ENCODE data around the gene PDRG1. TPM values are rescaled to one million over a fixed set of nuclear protein-coding genes. Genes with fewer than 3 reads are reported as not detected.

PDRG1 gene
- polyA plus RNA-seq, 3 donors: 3.5 to 4.4 (median 3.7) TPM

DNA sequence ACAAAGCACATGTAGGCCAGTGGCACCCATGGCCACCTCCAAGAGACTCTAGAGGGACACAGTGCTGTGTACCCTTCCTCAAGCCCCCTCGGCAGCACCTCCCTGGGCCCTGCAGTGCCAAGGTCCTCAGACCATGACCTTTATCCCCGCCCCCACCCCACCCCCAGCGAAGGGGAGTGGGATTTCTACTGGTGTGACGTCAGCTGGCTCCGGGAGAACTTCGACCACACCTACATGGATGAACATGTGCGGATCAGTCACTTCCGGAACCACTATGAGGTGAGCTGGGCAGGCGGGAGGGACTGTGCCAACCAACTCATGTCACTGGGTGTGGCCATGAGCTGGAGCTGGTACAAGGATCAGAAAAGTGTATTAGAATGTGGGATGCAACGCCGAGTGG lies 43.4 kb downstream of the PDRG1 start:
- H3K4me1 ChIP-seq (ENCODE audit: control insufficient read depth in 1 of 2, insufficient read depth in 2 of 2, low read length in 2 of 2): no peaks in the 10 kb centered on the region
- no peak overlapping the region for H3K9ac ChIP-seq (ENCODE audit: insufficient read depth, low read length, poor library complexity, severe bottlenecking)
- no peak overlapping the region for H3K4me2 ChIP-seq (replicated peaks; ENCODE audit: extremely low read depth, low read length, poor library complexity, severe bottlenecking)
- no peak overlapping the region for H3K4me3 ChIP-seq (replicated peaks in 1 of 3; ENCODE audit: low read depth in 2 of 3, low read length in 3 of 3)
- Mint-ChIP-seq H3K36me3 (no peaks in the 10 kb centered on the region), H3K9me3 (peaks cover 0 to 2% (median 0%) of the 10 kb centered on the region in 7 donors), H3K4me3 (no peak overlapping the region), H3K27ac (peak overlapping the region in 1 of 7 donors; percentile 19), H3K4me1 (peaks cover 3% of the 10 kb centered on the region), H3K27me3 (ENCODE audit: low read depth in 3 of 3) (peaks cover 3 to 4% (median 3%) of the 10 kb centered on the region in 3 donors)
- no peaks in the 10 kb centered on the region for H3K79me2 ChIP-seq (ENCODE audit: insufficient read depth, low read length)
- DNase-seq: no peak
- WGBS (ENCODE audit: insufficient coverage): 97% methylated on average over 9 of the region's 11 CpGs
- no peak overlapping the region for H3K27ac ChIP-seq (ENCODE audit: low read depth in 1 of 2, low read length in 2 of 2)
- H4K20me1 ChIP-seq (ENCODE audit: insufficient read depth, low read length): no peaks in the 10 kb centered on the region
- TF ChIP-seq, protein P1, sequence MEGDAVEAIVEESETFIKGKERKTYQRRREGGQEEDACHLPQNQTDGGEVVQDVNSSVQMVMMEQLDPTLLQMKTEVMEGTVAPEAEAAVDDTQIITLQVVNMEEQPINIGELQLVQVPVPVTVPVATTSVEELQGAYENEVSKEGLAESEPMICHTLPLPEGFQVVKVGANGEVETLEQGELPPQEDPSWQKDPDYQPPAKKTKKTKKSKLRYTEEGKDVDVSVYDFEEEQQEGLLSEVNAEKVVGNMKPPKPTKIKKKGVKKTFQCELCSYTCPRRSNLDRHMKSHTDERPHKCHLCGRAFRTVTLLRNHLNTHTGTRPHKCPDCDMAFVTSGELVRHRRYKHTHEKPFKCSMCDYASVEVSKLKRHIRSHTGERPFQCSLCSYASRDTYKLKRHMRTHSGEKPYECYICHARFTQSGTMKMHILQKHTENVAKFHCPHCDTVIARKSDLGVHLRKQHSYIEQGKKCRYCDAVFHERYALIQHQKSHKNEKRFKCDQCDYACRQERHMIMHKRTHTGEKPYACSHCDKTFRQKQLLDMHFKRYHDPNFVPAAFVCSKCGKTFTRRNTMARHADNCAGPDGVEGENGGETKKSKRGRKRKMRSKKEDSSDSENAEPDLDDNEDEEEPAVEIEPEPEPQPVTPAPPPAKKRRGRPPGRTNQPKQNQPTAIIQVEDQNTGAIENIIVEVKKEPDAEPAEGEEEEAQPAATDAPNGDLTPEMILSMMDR (IDR thresholded peaks at IDR 0.05): no peak
- no peaks in the 10 kb centered on the region for H3K9me3 ChIP-seq (replicated peaks in 1 of 2; ENCODE audit: control insufficient read depth in 1 of 2, insufficient read depth in 1 of 2, low read length in 2 of 2)
- H3K36me3 ChIP-seq (replicated peaks in 1 of 2; ENCODE audit: control insufficient read depth in 1 of 2, insufficient read depth in 2 of 2, low read length in 2 of 2): no peaks in the 10 kb centered on the region
- H3K27me3 ChIP-seq (ENCODE audit: control insufficient read depth in 2 of 2, insufficient read depth in 2 of 2, low read length in 2 of 2): no peaks in the 10 kb centered on the region
- H2AFZ ChIP-seq (ENCODE audit: insufficient read depth, low read depth, low read length, poor library complexity, severe bottlenecking): no peak overlapping the region
- intact Hi-C loops (cut with micrococcal nuclease): no loop called here

DNA sequence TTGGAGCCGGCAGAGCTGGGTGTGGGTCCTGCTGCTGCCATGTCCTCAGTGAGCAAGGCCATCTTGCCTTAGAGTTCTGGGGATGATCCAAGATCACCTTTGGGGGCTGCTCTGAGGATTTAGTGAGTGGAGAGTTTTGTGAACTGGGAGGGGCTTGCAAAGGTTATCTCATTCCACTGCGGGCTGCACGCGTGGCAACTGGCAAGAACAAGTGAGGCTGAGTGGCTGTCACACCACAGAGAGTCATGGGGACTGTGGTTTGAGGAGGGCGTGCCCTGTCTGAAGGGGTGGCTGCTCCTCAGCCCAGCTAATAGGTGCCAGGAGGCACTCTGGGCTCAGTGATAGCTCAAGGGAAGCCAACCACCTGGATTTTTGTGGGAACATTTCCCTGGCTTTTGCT lies 43.8 kb downstream of the PDRG1 start:
- intact Hi-C loops (cut with micrococcal nuclease): no loop called here
- H3K4me1 Mint-ChIP-seq: peaks cover 3% of the 10 kb centered on the region
- no peaks in the 10 kb centered on the region for H3K36me3 ChIP-seq (replicated peaks in 1 of 2; ENCODE audit: control insufficient read depth in 1 of 2, insufficient read depth in 2 of 2, low read length in 2 of 2)
- no peak overlapping the region for H3K4me3 ChIP-seq (replicated peaks in 1 of 3; ENCODE audit: low read depth in 2 of 3, low read length in 3 of 3)
- no peak overlapping the region for H2AFZ ChIP-seq (ENCODE audit: insufficient read depth, low read depth, low read length, poor library complexity, severe bottlenecking)
- no peaks in the 10 kb centered on the region for H3K9me3 ChIP-seq (replicated peaks in 1 of 2; ENCODE audit: control insufficient read depth in 1 of 2, insufficient read depth in 1 of 2, low read length in 2 of 2)
- H3K9ac ChIP-seq (ENCODE audit: insufficient read depth, low read length, poor library complexity, severe bottlenecking): no peak overlapping the region
- no peaks in the 10 kb centered on the region for H3K27me3 ChIP-seq (ENCODE audit: control insufficient read depth in 2 of 2, insufficient read depth in 2 of 2, low read length in 2 of 2)
- peaks cover 3 to 4% (median 3%) of the 10 kb centered on the region in 3 donors for H3K27me3 Mint-ChIP-seq (ENCODE audit: low read depth in 3 of 3)
- no peak for DNase-seq
- H3K36me3 Mint-ChIP-seq: no peaks in the 10 kb centered on the region
- no peaks in the 10 kb centered on the region for H3K4me1 ChIP-seq (ENCODE audit: control insufficient read depth in 1 of 2, insufficient read depth in 2 of 2, low read length in 2 of 2)
- peaks cover 0 to 2% (median 0%) of the 10 kb centered on the region in 7 donors for H3K9me3 Mint-ChIP-seq
- H3K27ac ChIP-seq (ENCODE audit: low read depth in 1 of 2, low read length in 2 of 2): no peak overlapping the region
- no peak overlapping the region for H3K4me2 ChIP-seq (replicated peaks; ENCODE audit: extremely low read depth, low read length, poor library complexity, severe bottlenecking)
- 93% methylated on average over 5 of the region's 5 CpGs for WGBS (ENCODE audit: insufficient coverage)
- no peak overlapping the region for H3K27ac Mint-ChIP-seq
- TF ChIP-seq, protein P1 (IDR thresholded peaks at IDR 0.05): no peak
- no peak overlapping the region for H3K4me3 Mint-ChIP-seq
- H3K79me2 ChIP-seq (ENCODE audit: insufficient read depth, low read length): no peaks in the 10 kb centered on the region
- no peaks in the 10 kb centered on the region for H4K20me1 ChIP-seq (ENCODE audit: insufficient read depth, low read length)
